Skeletal muscle satellite cell (primary cell): ENCODE results near the gene PNPO.
A peak's percentile ranks its signal among the peaks of the same experiment; 100 is the strongest.
"Not testable (repeated sequence)": the region's sequence is repeated elsewhere in the genome, so short reads cannot be mapped to it uniquely, and the experiment has no call there.

Experiments used
- H3K27me3 ChIP-seq: 2 replicates; pipeline ENCODE4 v1.7.0; 2013; ENCODE audit warnings: low read length; ENCODE audit not compliant: control insufficient read depth, insufficient read depth
- H3K36me3 ChIP-seq: 2 replicates; pipeline ENCODE4 v1.7.0; 2013; ENCODE audit warnings: mild to moderate bottlenecking, control low read depth, low read length; ENCODE audit not compliant: insufficient read depth
- H3K4me1 ChIP-seq: 2 replicates; pipeline ENCODE4 v1.7.0; 2013; ENCODE audit warnings: low read length; ENCODE audit not compliant: control insufficient read depth, insufficient read depth
- H3K4me2 ChIP-seq: 2 replicates; pipeline ENCODE4 v1.7.0; 2013; ENCODE audit warnings: mild to moderate bottlenecking, low read length
- H3K4me3 ChIP-seq: 2 replicates; pipeline ENCODE4 v1.7.0; 2013; ENCODE audit warnings: low read length
- H3K9ac ChIP-seq: 2 replicates; pipeline ENCODE4 v1.7.0; 2013; ENCODE audit warnings: mild to moderate bottlenecking, low read depth, low read length, moderate library complexity
- H3K9me3 ChIP-seq: replicated peaks from 2 replicates; pipeline ENCODE4 v1.7.0; 2013; ENCODE audit warnings: mild to moderate bottlenecking, control low read depth, low read length

The PNPO gene

GRCh38 chr17:47983492-47984223, 42.3 kb downstream of the PNPO start:
- Histone ChIP-seq H3K9ac (no peak overlapping the region), H3K4me3 (no peak overlapping the region), H3K9me3 (no peaks in the 10 kb centered on the region), H3K27me3 (no peaks in the 10 kb centered on the region), H3K4me2 (no peak overlapping the region), H3K36me3 (peaks cover 35% of the 10 kb centered on the region), H3K4me1 (peaks cover 10% of the 10 kb centered on the region)

GRCh38 chr17:47986520-47986919, 45.1 kb downstream of the PNPO start:
- peaks cover 19% of the 10 kb centered on the region for H3K4me1 ChIP-seq
- H3K9ac ChIP-seq, result no peak overlapping the region
- no peak overlapping the region for H3K4me2 ChIP-seq
- no peaks in the 10 kb centered on the region for H3K9me3 ChIP-seq
- no peak overlapping the region for H3K4me3 ChIP-seq
- no peaks in the 10 kb centered on the region for H3K27me3 ChIP-seq
- H3K36me3 ChIP-seq, result peaks cover 17% of the 10 kb centered on the region

DNA sequence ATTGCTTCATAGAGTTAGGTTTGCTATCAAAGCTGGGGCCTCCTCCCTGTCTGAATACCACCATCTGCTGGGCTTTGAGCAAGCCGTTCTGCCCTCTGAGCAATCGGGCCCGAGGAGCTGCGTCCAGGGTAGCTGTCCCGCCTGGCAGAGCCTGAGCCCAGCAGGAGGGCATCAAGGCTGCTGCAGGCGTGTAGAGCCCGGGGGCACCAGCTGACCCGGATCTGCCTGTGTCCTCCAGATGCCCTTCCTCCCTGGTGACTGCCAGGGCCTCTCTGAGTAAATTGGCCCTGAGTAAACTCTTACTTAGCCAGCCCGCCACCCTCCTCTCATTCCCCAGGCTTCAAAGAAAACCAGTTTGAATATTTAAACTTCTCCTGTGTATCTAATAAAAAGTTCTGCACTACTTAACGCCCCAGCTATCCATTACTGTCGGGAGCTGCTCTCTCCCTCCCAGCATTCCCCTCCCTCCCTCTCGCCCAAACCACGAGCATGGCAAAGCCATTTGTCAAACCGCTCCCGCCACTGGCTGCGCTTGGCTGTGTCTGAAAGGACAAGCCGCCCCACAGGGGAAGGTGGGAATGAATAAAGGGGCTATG, 46.0 kb downstream of the PNPO start:
- H3K27me3 ChIP-seq, result no peaks in the 10 kb centered on the region
- H3K9ac ChIP-seq, result no peak overlapping the region
- H3K4me1 ChIP-seq, result peaks cover 19% of the 10 kb centered on the region

DNA sequence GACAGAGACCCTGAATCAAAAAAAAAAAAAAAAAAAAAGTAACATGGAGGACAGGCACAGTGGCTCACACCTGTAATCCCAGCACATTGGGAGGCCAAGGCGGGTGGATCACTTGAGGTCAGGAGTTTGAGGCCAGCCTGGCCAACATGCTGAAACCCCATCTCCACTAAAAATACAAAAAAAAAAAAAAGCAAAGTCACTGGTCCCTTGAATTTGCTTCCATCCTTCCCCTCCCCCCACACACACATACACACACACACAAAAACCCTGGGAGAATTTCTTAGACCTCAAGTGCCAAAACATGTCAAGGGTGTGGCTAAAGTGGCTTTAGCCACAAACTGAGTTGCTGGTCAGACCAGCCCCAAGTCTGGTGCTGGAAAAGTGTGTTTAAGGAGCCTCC, 47.1 kb downstream of the PNPO start:
- H3K9me3 ChIP-seq, H3K36me3 ChIP-seq, H3K4me3 ChIP-seq, H3K27me3 ChIP-seq, H3K4me2 ChIP-seq, H3K9ac ChIP-seq: not testable (repeated sequence)
- H3K4me1 ChIP-seq, result peaks cover 19% of the 10 kb centered on the region

More for the DNA sequence above, 46.0 kb downstream of the PNPO start:
- Histone ChIP-seq H3K36me3 (peaks cover 12% of the 10 kb centered on the region), H3K9me3 (no peaks in the 10 kb centered on the region), H3K4me3 (no peak overlapping the region), H3K4me2 (no peak overlapping the region)

- Histone ChIP-seq H3K9ac (no peak overlapping the region), H3K27me3 (peaks cover under 1% of the 10 kb centered on the region), H3K36me3 (no peaks in the 10 kb centered on the region), H3K4me1 (peaks cover 19% of the 10 kb centered on the region), H3K4me3 (no peak overlapping the region), H3K9me3 (no peaks in the 10 kb centered on the region), H3K4me2 (no peak overlapping the region)
These were observed 47.8 kb downstream of the PNPO start for GRCh38 chr17:47989159-47989558.

DNA sequence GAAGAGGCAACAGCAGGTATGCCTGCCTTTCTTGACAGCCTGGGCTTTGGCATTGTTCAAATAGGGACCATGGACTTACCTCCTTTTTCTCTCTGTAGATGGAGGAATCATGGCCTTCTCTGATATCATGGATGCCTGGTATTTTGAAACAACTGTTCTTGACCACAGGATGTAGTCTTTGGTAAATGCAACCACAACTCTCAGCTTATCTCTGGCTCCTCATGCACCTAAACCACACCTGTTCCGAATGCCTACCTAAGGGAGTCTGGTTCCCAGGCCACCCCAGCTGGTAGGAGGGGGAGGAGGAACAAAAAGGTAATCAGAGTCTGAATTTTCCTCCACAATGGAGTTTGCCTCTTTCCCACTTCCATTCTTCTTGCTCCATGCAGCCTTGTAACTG, 48.3 kb downstream of the PNPO start:
- Histone ChIP-seq H3K9me3 (no peaks in the 10 kb centered on the region), H3K4me1 (peaks cover 19% of the 10 kb centered on the region), H3K36me3 (no peaks in the 10 kb centered on the region), H3K4me3 (no peak overlapping the region), H3K27me3 (peaks cover 6% of the 10 kb centered on the region), H3K9ac (no peak overlapping the region), H3K4me2 (no peak overlapping the region)

GRCh38 chr17:47990962-47991731, 49.8 kb downstream of the PNPO start:
- Histone ChIP-seq H3K4me1 (peaks cover 19% of the 10 kb centered on the region), H3K4me2 (peak overlapping the region; percentile 10), H3K27me3 (peaks cover 14% of the 10 kb centered on the region), H3K4me3 (no peak overlapping the region), H3K9me3 (no peaks in the 10 kb centered on the region), H3K36me3 (no peaks in the 10 kb centered on the region), H3K9ac (no peak overlapping the region)

- Histone ChIP-seq H3K36me3 (no peaks in the 10 kb centered on the region), H3K9ac (no peak overlapping the region)
These were observed 50.8 kb downstream of the PNPO start for GRCh38 chr17:47992216-47992615.

DNA sequence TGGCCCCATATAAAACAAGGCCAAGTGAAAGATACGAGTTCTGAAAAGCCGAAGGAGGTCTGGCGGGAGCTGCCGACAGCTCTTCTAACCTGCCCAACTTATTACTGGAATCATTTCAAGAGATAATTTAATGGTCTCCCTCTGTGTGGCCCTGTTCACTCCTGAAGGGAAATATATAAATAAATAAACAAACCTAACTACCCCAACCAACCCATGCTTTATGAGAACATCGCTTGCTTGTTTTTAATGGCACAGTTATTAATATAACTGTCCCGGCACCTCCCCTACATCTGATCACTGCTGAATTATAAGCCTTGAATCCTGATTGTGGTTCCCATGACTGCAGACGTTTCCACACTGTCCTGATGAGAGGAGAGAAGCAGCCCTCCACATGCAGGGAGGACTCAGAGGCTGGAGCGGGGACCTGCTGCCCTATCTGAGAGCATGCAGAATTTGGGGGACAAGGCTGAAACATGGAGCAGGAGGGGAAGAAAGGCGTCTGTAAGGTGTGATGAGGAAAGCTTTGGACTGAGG, 51.7 kb downstream of the PNPO start:
- Histone ChIP-seq H3K36me3 (no peaks in the 10 kb centered on the region), H3K27me3 (peaks cover 14% of the 10 kb centered on the region), H3K9ac (no peak overlapping the region), H3K9me3 (no peaks in the 10 kb centered on the region), H3K4me3 (no peak overlapping the region), H3K4me2 (no peak overlapping the region), H3K4me1 (peaks cover 14% of the 10 kb centered on the region)

More at GRCh38 chr17:47992216-47992615, 50.8 kb downstream of the PNPO start:
- H3K4me1 ChIP-seq, result peaks cover 16% of the 10 kb centered on the region
- peaks cover 14% of the 10 kb centered on the region for H3K27me3 ChIP-seq
- no peak overlapping the region for H3K4me3 ChIP-seq
- no peaks in the 10 kb centered on the region for H3K9me3 ChIP-seq
- no peak overlapping the region for H3K4me2 ChIP-seq

GRCh38 chr17:47993964-47994363, 52.6 kb downstream of the PNPO start:
- Histone ChIP-seq H3K36me3 (no peaks in the 10 kb centered on the region), H3K9me3 (no peaks in the 10 kb centered on the region), H3K9ac (no peak overlapping the region), H3K4me2 (no peak overlapping the region), H3K4me3 (no peak overlapping the region), H3K4me1 (peaks cover 14% of the 10 kb centered on the region), H3K27me3 (peaks cover 14% of the 10 kb centered on the region)

DNA sequence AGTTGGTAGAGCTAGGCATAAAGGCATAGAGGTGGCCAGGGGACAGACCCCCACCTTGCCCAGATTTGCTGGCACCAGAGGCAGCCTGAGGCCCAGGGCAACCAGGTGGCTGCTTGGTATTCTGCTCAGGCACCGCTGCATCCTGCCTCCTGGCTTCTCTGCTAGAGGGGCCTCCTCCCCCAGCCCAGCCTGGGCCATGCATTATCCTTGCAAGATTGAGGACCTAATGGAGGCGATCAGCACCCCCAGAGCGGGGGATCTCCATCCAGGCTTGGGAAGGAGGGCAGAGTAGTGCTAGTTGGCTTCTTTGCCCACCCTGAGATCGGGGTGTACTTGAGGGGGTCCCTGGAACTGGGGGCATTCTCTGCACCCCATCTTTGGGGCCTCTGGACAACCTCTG, 53.4 kb downstream of the PNPO start:
- Histone ChIP-seq H3K4me3 (no peak overlapping the region), H3K4me1 (peaks cover 21% of the 10 kb centered on the region), H3K4me2 (no peak overlapping the region), H3K9ac (no peak overlapping the region), H3K36me3 (no peaks in the 10 kb centered on the region), H3K27me3 (peaks cover 14% of the 10 kb centered on the region), H3K9me3 (no peaks in the 10 kb centered on the region)
